Central memory CD8-positive, alpha-beta T cell (primary cell): Measurements from ENCODE around the gene MED12L.
"Not testable (repeated sequence)": the region's sequence is repeated elsewhere in the genome, so short reads cannot be mapped to it uniquely, and the experiment has no call there.

ENCODE experiments used
- ATAC-seq: fragments of 150-1000 bp; cut with Tn5 transposase; replicated peaks from 2 replicates; pipeline ENCODE4 v1.10.0; 2022; ENCODE audit warnings: mild to moderate bottlenecking, moderate FRiP score, moderate number of reproducible peaks; ENCODE audit not compliant: poor library complexity, severe bottlenecking; ENCODE audit errors: extremely low read depth
- DNase-seq, 2 donors: peaks; one replicate each; pipeline ENCODE4 v3.0.0; 2021; ENCODE audit warnings: low spot score in 2 of 2
- H3K27ac Mint-ChIP-seq: one replicate; pipeline ENCODE4 v1.8.0; 2022; ENCODE audit warnings: low read depth, mild to moderate bottlenecking, moderate library complexity, mixed read lengths
- H3K27me3 Mint-ChIP-seq: one replicate; pipeline ENCODE4 v1.8.0; 2022; ENCODE audit warnings: mixed read lengths
- H3K36me3 Mint-ChIP-seq: one replicate; pipeline ENCODE4 v1.8.0; 2022; ENCODE audit warnings: mild to moderate bottlenecking, moderate library complexity, mixed read lengths; ENCODE audit not compliant: insufficient read depth
- H3K4me1 Mint-ChIP-seq: one replicate; pipeline ENCODE4 v1.8.0; 2022; ENCODE audit warnings: mixed read lengths
- H3K4me3 Mint-ChIP-seq: one replicate; pipeline ENCODE4 v1.8.0; 2022; ENCODE audit warnings: mild to moderate bottlenecking, moderate library complexity, mixed read lengths
- H3K9me3 Mint-ChIP-seq: one replicate; pipeline ENCODE4 v1.8.0; 2022; ENCODE audit warnings: mixed read lengths

The MED12L gene

DNA sequence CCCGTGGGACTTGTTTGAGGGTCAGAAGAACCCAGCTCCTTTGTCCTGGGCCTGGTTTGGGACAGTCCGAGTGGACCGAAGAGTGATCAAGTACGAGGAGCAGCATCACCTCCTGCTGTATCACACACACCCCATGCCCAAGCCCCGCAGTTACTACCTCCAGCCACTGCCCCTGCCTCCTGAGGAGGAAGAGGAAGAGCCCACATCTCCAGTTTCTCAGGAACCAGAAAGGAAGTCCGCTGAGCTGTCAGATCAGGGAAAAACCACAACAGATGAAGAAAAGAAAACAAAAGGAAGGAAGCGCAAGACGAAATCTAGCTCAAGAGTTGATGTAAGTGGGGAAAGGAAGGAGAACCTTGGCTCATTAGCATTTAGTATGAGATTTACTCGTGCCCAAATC is 302.4 kb downstream of the MED12L start:
- Mint-ChIP-seq H3K36me3 (no peaks in the 10 kb centered on the region), H3K4me3 (no peak overlapping the region), H3K9me3 (no peaks in the 10 kb centered on the region), H3K4me1 (peaks cover 5% of the 10 kb centered on the region), H3K27me3 (peaks cover 29% of the 10 kb centered on the region), H3K27ac (no peak overlapping the region)
- ATAC-seq: no peak
- no peak for DNase-seq

GRCh38 chr3:151391720-151392119 is 306.3 kb downstream of the MED12L start:
- Mint-ChIP-seq H3K27me3 (peaks cover 37% of the 10 kb centered on the region), H3K9me3 (no peaks in the 10 kb centered on the region), H3K27ac (no peak overlapping the region), H3K4me3 (no peak overlapping the region), H3K4me1 (no peaks in the 10 kb centered on the region), H3K36me3 (no peaks in the 10 kb centered on the region)
- no peak for ATAC-seq
- no peak for DNase-seq

GRCh38 chr3:151392191-151392590 is 306.7 kb downstream of the MED12L start:
- not testable (repeated sequence) for H3K4me1 Mint-ChIP-seq, H3K27ac Mint-ChIP-seq, H3K4me3 Mint-ChIP-seq, ATAC-seq, H3K9me3 Mint-ChIP-seq, DNase-seq, H3K36me3 Mint-ChIP-seq
- H3K27me3 Mint-ChIP-seq: peaks cover 41% of the 10 kb centered on the region

GRCh38 chr3:151393146-151393830 is 307.8 kb downstream of the MED12L start:
- ATAC-seq: no peak
- no peaks in the 10 kb centered on the region for H3K36me3 Mint-ChIP-seq
- no peak for DNase-seq
- no peaks in the 10 kb centered on the region for H3K9me3 Mint-ChIP-seq
- no peaks in the 10 kb centered on the region for H3K4me1 Mint-ChIP-seq
- H3K27ac Mint-ChIP-seq: no peak overlapping the region
- H3K27me3 Mint-ChIP-seq: peaks cover 44% of the 10 kb centered on the region
- H3K4me3 Mint-ChIP-seq: no peak overlapping the region

GRCh38 chr3:151393941-151394340 is 308.5 kb downstream of the MED12L start:
- H3K4me1 Mint-ChIP-seq: no peaks in the 10 kb centered on the region
- no peak for ATAC-seq
- no peaks in the 10 kb centered on the region for H3K9me3 Mint-ChIP-seq
- no peaks in the 10 kb centered on the region for H3K36me3 Mint-ChIP-seq
- peaks cover 41% of the 10 kb centered on the region for H3K27me3 Mint-ChIP-seq
- H3K27ac Mint-ChIP-seq: no peak overlapping the region
- no peak for DNase-seq
- no peak overlapping the region for H3K4me3 Mint-ChIP-seq

DNA sequence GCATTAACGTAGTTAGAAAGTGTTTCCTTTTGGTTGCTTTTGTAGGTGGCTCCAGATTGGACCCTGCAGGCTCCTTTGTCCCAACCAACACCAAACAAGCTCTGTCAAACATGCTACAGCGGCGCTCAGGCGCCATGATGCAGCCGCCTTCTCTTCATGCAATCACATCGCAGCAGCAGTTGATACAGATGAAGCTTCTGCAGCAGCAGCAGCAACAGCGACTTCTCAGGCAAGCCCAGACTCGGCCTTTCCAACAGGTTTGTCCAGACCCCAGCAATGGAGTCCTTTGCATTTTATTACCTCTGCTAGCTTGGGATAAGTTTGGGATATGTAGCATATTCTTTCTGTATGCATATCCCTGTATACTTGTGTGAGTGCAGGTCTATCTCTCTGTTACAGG is 309.1 kb downstream of the MED12L start:
- Mint-ChIP-seq H3K36me3 (no peaks in the 10 kb centered on the region), H3K9me3 (no peaks in the 10 kb centered on the region), H3K4me3 (no peak overlapping the region), H3K4me1 (no peaks in the 10 kb centered on the region), H3K27me3 (peaks cover 38% of the 10 kb centered on the region), H3K27ac (no peak overlapping the region)
- ATAC-seq: no peak
- DNase-seq: no peak

DNA sequence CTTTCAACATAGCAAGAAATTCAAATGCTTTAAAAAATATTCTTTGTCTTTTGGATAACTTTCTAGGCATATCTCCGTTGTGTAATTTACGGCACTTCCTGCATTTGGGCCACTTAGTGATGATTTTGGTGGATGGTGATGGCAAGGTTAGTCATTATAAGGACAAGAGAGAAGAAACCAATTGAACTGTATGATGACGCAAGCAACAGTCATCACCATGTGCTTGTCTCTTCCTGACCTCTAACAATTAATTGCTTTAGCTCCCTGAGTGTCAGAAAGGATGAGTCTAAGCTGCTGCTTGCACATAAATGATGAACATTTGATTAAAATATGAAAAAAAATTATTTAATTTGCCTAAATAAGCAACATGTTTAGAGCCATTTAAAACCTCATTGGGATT is 310.3 kb downstream of the MED12L start:
- Mint-ChIP-seq H3K9me3 (no peaks in the 10 kb centered on the region), H3K4me3 (no peak overlapping the region), H3K27me3 (peaks cover 44% of the 10 kb centered on the region), H3K36me3 (no peaks in the 10 kb centered on the region), H3K4me1 (no peaks in the 10 kb centered on the region), H3K27ac (no peak overlapping the region)
- DNase-seq: no peak
- no peak for ATAC-seq

DNA sequence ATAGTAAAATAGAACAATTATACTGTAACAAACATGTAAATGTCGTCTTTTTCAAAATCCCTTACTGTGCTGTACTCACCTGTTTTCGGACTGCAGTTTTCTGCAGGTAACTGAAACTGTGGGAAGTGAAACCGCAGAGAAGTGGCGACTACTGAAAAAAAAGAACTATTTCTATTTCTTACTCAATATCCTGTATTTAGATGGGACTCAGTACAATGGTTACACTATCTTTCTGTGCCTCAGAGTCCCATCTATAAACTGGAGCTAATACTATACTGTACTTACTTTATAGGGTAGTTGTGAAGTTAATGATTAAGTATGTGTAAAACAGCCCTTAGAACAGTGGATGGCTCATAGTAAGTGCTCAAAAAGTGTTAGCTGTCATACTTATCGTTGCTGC is 313.4 kb downstream of the MED12L start:
- Mint-ChIP-seq H3K36me3 (no peaks in the 10 kb centered on the region), H3K27ac (no peak overlapping the region), H3K27me3 (peaks cover 53% of the 10 kb centered on the region), H3K4me3 (no peak overlapping the region), H3K9me3 (no peaks in the 10 kb centered on the region), H3K4me1 (no peaks in the 10 kb centered on the region)
- ATAC-seq (no peak), DNase-seq (no peak)

DNA sequence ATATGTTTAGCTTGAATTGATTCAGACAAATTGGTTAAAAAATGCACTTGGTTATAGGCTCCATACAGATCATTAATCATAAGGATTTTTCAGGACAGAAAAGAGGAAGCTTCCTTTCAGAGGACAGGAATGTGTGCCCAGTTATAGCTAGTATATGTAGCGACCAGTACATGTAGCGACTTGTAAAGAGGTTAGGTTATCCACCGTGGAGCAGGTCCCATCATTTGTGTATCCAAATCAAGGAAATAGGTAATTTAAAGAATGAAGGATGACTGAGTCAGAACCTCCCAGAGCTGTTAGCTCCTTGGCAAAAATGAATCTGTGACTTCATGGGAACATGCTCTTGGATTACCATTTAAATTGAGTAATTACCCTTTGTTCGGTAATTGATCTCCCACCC is 314.9 kb downstream of the MED12L start:
- Mint-ChIP-seq H3K36me3 (no peaks in the 10 kb centered on the region), H3K9me3 (no peaks in the 10 kb centered on the region), H3K27ac (no peak overlapping the region), H3K27me3 (peaks cover 53% of the 10 kb centered on the region), H3K4me1 (no peaks in the 10 kb centered on the region), H3K4me3 (no peak overlapping the region)
- no peak for ATAC-seq
- no peak for DNase-seq

GRCh38 chr3:151402349-151402748 is 316.9 kb downstream of the MED12L start:
- no peak for DNase-seq
- Mint-ChIP-seq H3K4me1 (no peaks in the 10 kb centered on the region), H3K4me3 (no peak overlapping the region), H3K27ac (no peak overlapping the region), H3K36me3 (no peaks in the 10 kb centered on the region), H3K9me3 (no peaks in the 10 kb centered on the region), H3K27me3 (peaks cover 53% of the 10 kb centered on the region)
- no peak for ATAC-seq

DNA sequence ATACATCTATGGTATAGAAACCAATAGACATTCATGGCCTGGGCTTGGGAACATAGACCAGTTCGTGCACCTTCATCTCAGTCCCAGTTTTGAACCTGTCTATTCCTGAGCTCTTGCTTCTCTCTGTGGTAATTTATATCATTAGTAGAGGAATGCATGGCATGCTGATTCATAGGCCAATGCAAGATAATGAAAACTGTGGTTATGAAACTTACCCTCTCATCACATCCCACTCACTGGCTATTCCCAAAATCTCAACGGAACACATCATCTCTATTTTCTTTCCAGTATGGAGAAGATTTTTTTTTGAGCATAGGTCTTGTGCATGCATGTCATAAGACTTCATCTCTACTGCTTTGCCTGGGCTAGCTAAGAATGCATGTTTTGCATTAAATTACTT is 317.8 kb downstream of the MED12L start:
- ATAC-seq: no peak
- no peak overlapping the region for H3K27ac Mint-ChIP-seq
- no peak overlapping the region for H3K4me3 Mint-ChIP-seq
- H3K27me3 Mint-ChIP-seq: peaks cover 60% of the 10 kb centered on the region
- no peaks in the 10 kb centered on the region for H3K9me3 Mint-ChIP-seq
- no peaks in the 10 kb centered on the region for H3K4me1 Mint-ChIP-seq
- DNase-seq: no peak
- no peaks in the 10 kb centered on the region for H3K36me3 Mint-ChIP-seq

- DNase-seq (no peak), ATAC-seq (no peak)
- no peak overlapping the region for H3K27ac Mint-ChIP-seq
These were observed 318.9 kb downstream of the MED12L start for GRCh38 chr3:151404316-151404715.

GRCh38 chr3:151407928-151408327 is 322.5 kb downstream of the MED12L start:
- H3K4me3 Mint-ChIP-seq: no peak overlapping the region

More at GRCh38 chr3:151404316-151404715, 318.9 kb downstream of the MED12L start:
- H3K4me1 Mint-ChIP-seq: no peaks in the 10 kb centered on the region
- peaks cover 68% of the 10 kb centered on the region for H3K27me3 Mint-ChIP-seq
- no peaks in the 10 kb centered on the region for H3K36me3 Mint-ChIP-seq
- H3K9me3 Mint-ChIP-seq: no peaks in the 10 kb centered on the region
- H3K4me3 Mint-ChIP-seq: no peak overlapping the region

More at GRCh38 chr3:151407928-151408327, 322.5 kb downstream of the MED12L start:
- DNase-seq (no peak), ATAC-seq (no peak)
- no peaks in the 10 kb centered on the region for H3K9me3 Mint-ChIP-seq
- peaks cover 34% of the 10 kb centered on the region for H3K27me3 Mint-ChIP-seq
- no peaks in the 10 kb centered on the region for H3K36me3 Mint-ChIP-seq
- no peaks in the 10 kb centered on the region for H3K4me1 Mint-ChIP-seq
- no peak overlapping the region for H3K27ac Mint-ChIP-seq
